Neural cell (in vitro differentiated cells): ENCODE results near the gene POU2F2. TPM values are rescaled to one million over a fixed set of nuclear protein-coding genes. Genes with fewer than 3 reads are reported as not detected.

Experiments
- H2AFZ ChIP-seq: fragments of 200-600, 300-800 bp; sonication (generic), shearing (Covaris generic); 2 replicates; pipeline ENCODE4 v1.6.0; 2014; ENCODE audit warnings: low read depth, mild to moderate bottlenecking, antibody characterized with exemption, low read length, moderate library complexity
- H3F3A ChIP-seq: fragments of 200-600 bp; shearing (Covaris generic); 2 replicates; pipeline ENCODE4 v1.6.1; 2016; ENCODE audit warnings: mild to moderate bottlenecking, moderate library complexity, mixed read lengths, antibody characterized with exemption, low read length; ENCODE audit not compliant: insufficient read depth, poor library complexity, severe bottlenecking
- H3K27ac ChIP-seq: fragments of 200-600, 300-800 bp; sonication (generic), shearing (Covaris generic); 2 replicates; pipeline ENCODE4 v1.5.1; 2014; ENCODE audit warnings: mild to moderate bottlenecking, low read length, moderate library complexity
- H3K27me3 ChIP-seq: fragments of 300-800, 200-600 bp; sonication (generic), shearing (Covaris generic); 2 replicates; pipeline ENCODE4 v1.6.0; 2014; ENCODE audit warnings: mild to moderate bottlenecking, low read depth, low read length, moderate library complexity; ENCODE audit not compliant: insufficient read depth
- H3K36me3 ChIP-seq: fragments of 300-800, 200-600 bp; sonication (generic), shearing (Covaris generic); 2 replicates; pipeline ENCODE4 v1.5.1; 2014; ENCODE audit warnings: mild to moderate bottlenecking, antibody characterized with exemption, low read length, moderate library complexity; ENCODE audit not compliant: insufficient read depth
- H3K4me2 ChIP-seq: fragments of 300-800, 200-600 bp; sonication (generic), shearing (Covaris generic); 2 replicates; pipeline ENCODE4 v1.6.0; 2014; ENCODE audit warnings: mild to moderate bottlenecking, low read length
- H3K4me3 ChIP-seq: fragments of 300-800, 200-600 bp; sonication (generic), shearing (Covaris generic); 2 replicates; pipeline ENCODE4 v1.5.1; 2014; ENCODE audit warnings: mild to moderate bottlenecking, low read length, moderate library complexity
- H3K79me2 ChIP-seq: fragments of 200-600 bp; shearing (Covaris generic); replicated peaks from 2 replicates; pipeline ENCODE4 v1.6.0; 2014; ENCODE audit warnings: mild to moderate bottlenecking, low read length, moderate library complexity; ENCODE audit not compliant: insufficient read depth
- H3K9ac ChIP-seq: fragments of 300-800, 200-600 bp; sonication (generic), shearing (Covaris generic); 2 replicates; pipeline ENCODE4 v1.6.1; 2016; ENCODE audit warnings: mild to moderate bottlenecking, low read length, mixed read lengths
- H3K9me2 ChIP-seq: fragments of 200-600 bp; shearing (Covaris generic); 2 replicates; pipeline ENCODE4 v1.6.1; 2016; ENCODE audit warnings: mild to moderate bottlenecking, low read length, mixed read lengths; ENCODE audit not compliant: insufficient read depth
- H3K9me3 ChIP-seq: fragments of 200-600, 300-800 bp; sonication (generic), shearing (Covaris generic); 2 replicates; pipeline ENCODE4 v1.6.1; 2016; ENCODE audit warnings: mild to moderate bottlenecking, mixed run types, low read length, moderate library complexity, mixed read lengths
- H4K20me1 ChIP-seq: fragments of 200-600 bp; shearing (Covaris generic); 2 replicates; pipeline ENCODE4 v1.6.1; 2016; ENCODE audit warnings: mild to moderate bottlenecking, mixed run types; ENCODE audit not compliant: insufficient read depth
- EP300 ChIP-seq: fragments of 450-650 bp; conservative IDR thresholded peaks from 2 replicates; pipeline ENCODE4 v1.6.1; 2014; ENCODE audit warnings: antibody characterized with exemption, mild to moderate bottlenecking, moderate library complexity; ENCODE audit not compliant: poor library complexity, severe bottlenecking
- EZH2 ChIP-seq: fragments of 200-600, 300-800 bp; shearing (Covaris generic), sonication (generic); IDR thresholded peaks from 2 replicates; pipeline ENCODE4 v1.6.1; 2014; ENCODE audit warnings: antibody characterized with exemption, low read length, borderline replicate concordance, mild to moderate bottlenecking; ENCODE audit not compliant: insufficient read depth, poor library complexity, severe bottlenecking
- MXI1 ChIP-seq: fragments of 450-650 bp; conservative IDR thresholded peaks from 2 replicates; pipeline ENCODE4 v1.6.1; 2014; ENCODE audit warnings: antibody characterized with exemption, mild to moderate bottlenecking; ENCODE audit not compliant: poor library complexity, severe bottlenecking
- POLR2AphosphoS5 ChIP-seq: IDR thresholded peaks from 2 replicates; pipeline ENCODE4 v1.6.1; 2012
- RAD21 ChIP-seq: fragments of 450-650 bp; conservative IDR thresholded peaks from 2 replicates; pipeline ENCODE4 v1.6.1; 2014; ENCODE audit warnings: antibody characterized with exemption, mild to moderate bottlenecking, moderate library complexity
- SMC3 ChIP-seq: fragments of 450-650 bp; conservative IDR thresholded peaks from 2 replicates; pipeline ENCODE4 v1.6.1; 2014; ENCODE audit warnings: antibody characterized with exemption, mild to moderate bottlenecking, moderate library complexity; ENCODE audit not compliant: poor library complexity
- TAF1 ChIP-seq: IDR thresholded peaks from 2 replicates; pipeline ENCODE4 v1.6.1; 2012; ENCODE audit warnings: low read depth
- polyA plus RNA-seq: library from polyadenylated mRNA; depleted of rRNA; stranded (reverse); fragments of >200 nt; gene quantifications from 2 replicates; pipeline ENCODE4 v1.2.3, GENCODE V29; 2014
- TF ChIP-seq, protein P1 (sequence below): fragments of 450-650 bp; IDR thresholded peaks from 2 replicates; pipeline ENCODE4 v1.5.1; 2014; ENCODE audit warnings: antibody characterized with exemption, mild to moderate bottlenecking, moderate library complexity; ENCODE audit not compliant: poor library complexity, severe bottlenecking
- TF ChIP-seq, protein P2 (sequence below): IDR thresholded peaks from 2 replicates; pipeline ENCODE4 v1.6.1; 2012; ENCODE audit warnings: borderline replicate concordance

The POU2F2 gene
- polyA plus RNA-seq, 1 donor from 2014 or later = 7.7 TPM

DNA sequence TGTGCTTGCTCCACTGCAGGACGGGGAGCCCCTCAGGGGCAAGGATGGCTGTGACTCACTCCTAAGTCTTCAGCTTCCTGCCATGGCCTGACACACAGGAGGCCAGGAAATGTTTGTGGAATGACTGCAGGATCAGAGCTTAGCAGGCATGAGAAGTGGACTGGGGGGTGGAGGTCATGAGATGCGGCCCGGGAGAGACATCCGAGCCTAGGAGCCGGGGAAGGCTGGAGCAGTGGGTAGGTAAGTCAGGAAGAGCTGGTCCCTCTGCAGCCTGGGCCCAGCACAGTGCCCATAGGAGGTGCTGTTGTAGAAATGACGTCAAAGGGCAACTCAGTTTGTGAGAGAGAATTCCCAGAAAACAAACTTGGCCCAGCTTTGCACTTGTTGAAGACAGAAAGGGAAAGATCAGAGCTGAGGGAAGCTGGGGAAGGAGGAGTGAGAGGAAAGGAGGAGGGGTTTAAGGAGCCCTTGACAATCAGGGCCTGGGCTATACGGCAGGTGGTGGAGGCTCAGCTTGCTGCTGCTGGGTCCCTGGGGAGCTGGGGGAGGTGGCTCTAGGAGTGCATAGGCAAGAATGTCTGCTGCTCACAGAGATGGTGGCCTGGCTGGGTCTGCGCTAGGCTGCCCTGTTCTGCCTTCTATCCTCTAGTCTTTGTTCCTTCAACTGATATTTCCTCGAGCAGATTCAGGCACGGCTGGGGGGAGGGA lies 18.5 kb downstream of the POU2F2 start:
- no peak overlapping the region for H3K4me2 ChIP-seq
- no peaks in the 10 kb centered on the region for H3F3A ChIP-seq
- H3K27me3 ChIP-seq = no peaks in the 10 kb centered on the region
- no peak overlapping the region for H2AFZ ChIP-seq
- H3K36me3 ChIP-seq = no peaks in the 10 kb centered on the region
- no peaks in the 10 kb centered on the region for H4K20me1 ChIP-seq
- H3K9ac ChIP-seq = no peak overlapping the region
- no peak overlapping the region for H3K4me3 ChIP-seq
- TF ChIP-seq RAD21 = no peak
- TF ChIP-seq, protein P1, sequence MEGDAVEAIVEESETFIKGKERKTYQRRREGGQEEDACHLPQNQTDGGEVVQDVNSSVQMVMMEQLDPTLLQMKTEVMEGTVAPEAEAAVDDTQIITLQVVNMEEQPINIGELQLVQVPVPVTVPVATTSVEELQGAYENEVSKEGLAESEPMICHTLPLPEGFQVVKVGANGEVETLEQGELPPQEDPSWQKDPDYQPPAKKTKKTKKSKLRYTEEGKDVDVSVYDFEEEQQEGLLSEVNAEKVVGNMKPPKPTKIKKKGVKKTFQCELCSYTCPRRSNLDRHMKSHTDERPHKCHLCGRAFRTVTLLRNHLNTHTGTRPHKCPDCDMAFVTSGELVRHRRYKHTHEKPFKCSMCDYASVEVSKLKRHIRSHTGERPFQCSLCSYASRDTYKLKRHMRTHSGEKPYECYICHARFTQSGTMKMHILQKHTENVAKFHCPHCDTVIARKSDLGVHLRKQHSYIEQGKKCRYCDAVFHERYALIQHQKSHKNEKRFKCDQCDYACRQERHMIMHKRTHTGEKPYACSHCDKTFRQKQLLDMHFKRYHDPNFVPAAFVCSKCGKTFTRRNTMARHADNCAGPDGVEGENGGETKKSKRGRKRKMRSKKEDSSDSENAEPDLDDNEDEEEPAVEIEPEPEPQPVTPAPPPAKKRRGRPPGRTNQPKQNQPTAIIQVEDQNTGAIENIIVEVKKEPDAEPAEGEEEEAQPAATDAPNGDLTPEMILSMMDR = no peak
- TF ChIP-seq SMC3 = no peak
- TF ChIP-seq, protein P2, sequence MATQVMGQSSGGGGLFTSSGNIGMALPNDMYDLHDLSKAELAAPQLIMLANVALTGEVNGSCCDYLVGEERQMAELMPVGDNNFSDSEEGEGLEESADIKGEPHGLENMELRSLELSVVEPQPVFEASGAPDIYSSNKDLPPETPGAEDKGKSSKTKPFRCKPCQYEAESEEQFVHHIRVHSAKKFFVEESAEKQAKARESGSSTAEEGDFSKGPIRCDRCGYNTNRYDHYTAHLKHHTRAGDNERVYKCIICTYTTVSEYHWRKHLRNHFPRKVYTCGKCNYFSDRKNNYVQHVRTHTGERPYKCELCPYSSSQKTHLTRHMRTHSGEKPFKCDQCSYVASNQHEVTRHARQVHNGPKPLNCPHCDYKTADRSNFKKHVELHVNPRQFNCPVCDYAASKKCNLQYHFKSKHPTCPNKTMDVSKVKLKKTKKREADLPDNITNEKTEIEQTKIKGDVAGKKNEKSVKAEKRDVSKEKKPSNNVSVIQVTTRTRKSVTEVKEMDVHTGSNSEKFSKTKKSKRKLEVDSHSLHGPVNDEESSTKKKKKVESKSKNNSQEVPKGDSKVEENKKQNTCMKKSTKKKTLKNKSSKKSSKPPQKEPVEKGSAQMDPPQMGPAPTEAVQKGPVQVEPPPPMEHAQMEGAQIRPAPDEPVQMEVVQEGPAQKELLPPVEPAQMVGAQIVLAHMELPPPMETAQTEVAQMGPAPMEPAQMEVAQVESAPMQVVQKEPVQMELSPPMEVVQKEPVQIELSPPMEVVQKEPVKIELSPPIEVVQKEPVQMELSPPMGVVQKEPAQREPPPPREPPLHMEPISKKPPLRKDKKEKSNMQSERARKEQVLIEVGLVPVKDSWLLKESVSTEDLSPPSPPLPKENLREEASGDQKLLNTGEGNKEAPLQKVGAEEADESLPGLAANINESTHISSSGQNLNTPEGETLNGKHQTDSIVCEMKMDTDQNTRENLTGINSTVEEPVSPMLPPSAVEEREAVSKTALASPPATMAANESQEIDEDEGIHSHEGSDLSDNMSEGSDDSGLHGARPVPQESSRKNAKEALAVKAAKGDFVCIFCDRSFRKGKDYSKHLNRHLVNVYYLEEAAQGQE = no peak
- no peak for TF ChIP-seq MXI1
- TF ChIP-seq POLR2AphosphoS5 = no peak
- no peak for TF ChIP-seq TAF1
- no peak for TF ChIP-seq EZH2
- TF ChIP-seq EP300 = no peak
- H3K79me2 ChIP-seq = no peaks in the 10 kb centered on the region
- H3K9me3 ChIP-seq = no peaks in the 10 kb centered on the region
- no peak overlapping the region for H3K27ac ChIP-seq
- H3K9me2 ChIP-seq = no peaks in the 10 kb centered on the region

DNA sequence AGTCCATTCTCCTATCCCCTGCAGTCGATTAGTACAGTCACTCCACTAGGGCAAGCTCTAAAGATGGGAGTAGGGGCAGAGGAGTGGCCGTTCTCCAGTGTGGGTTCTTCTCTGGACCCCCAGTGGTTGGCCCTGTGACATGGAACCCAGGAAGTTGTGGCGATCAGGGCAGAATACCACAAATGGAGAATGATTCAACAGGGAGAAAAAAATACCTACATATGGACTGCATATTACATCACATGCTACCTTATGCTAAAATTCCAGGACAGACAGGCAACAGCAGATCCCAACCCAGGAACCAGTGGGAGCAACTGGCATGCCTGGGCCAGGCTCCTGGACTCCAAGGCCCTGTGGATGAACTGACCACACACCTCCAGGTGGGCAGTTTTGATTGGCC lies 20.4 kb downstream of the POU2F2 start:
- H3K36me3 ChIP-seq = no peaks in the 10 kb centered on the region
- no peak overlapping the region for H3K4me3 ChIP-seq
- H3K9me2 ChIP-seq = no peaks in the 10 kb centered on the region
- no peaks in the 10 kb centered on the region for H3K9me3 ChIP-seq
- H3K9ac ChIP-seq = no peak overlapping the region
- H3F3A ChIP-seq = no peaks in the 10 kb centered on the region
- TF ChIP-seq MXI1 = no peak
- TF ChIP-seq TAF1 = no peak
- TF ChIP-seq, protein P2 = no peak
- no peak for TF ChIP-seq SMC3
- no peak for TF ChIP-seq EP300
- TF ChIP-seq RAD21 = no peak
- TF ChIP-seq POLR2AphosphoS5 = no peak
- TF ChIP-seq, protein P1 = no peak
- no peak for TF ChIP-seq EZH2
- no peaks in the 10 kb centered on the region for H3K27me3 ChIP-seq
- H3K4me2 ChIP-seq = no peak overlapping the region
- H4K20me1 ChIP-seq = no peaks in the 10 kb centered on the region
- H2AFZ ChIP-seq = no peak overlapping the region
- H3K27ac ChIP-seq = no peak overlapping the region
- no peaks in the 10 kb centered on the region for H3K79me2 ChIP-seq
